OCI-LY1 (cell line): ENCODE measurements around the gene NTRK3.
A peak's percentile ranks its signal among the peaks of the same experiment; 100 is the strongest.

Source experiments
- CTCF ChIP-seq: fragments of 200-600 bp; sonication (generic), shearing (Covaris generic); IDR thresholded peaks from 2 replicates; pipeline ENCODE4 v1.5.1; 2017; ENCODE audit warnings: mild to moderate bottlenecking, antibody characterized with exemption, low read length, moderate library complexity, mixed read lengths
- EZH2 ChIP-seq: fragments of 200-600 bp; sonication (generic), shearing (Covaris generic); IDR thresholded peaks from 2 replicates; pipeline ENCODE4 v1.8.0; 2017; ENCODE audit warnings: borderline replicate concordance, mixed run types, mild to moderate bottlenecking, antibody characterized with exemption, low read length, moderate library complexity, mixed read lengths

GRCh38 chr15:88243895-88244787, 12.4 kb downstream of the NTRK3 start:
- TF ChIP-seq CTCF (peak; percentile 76), EZH2 (no peak)
